GM19099 (cell line): ENCODE data around the gene CERCAM.

ENCODE experiments used
- POLR2A ChIP-seq: IDR thresholded peaks from 3 replicates; pipeline ENCODE4 v1.6.1; 2011; ENCODE audit warnings: low read depth; ENCODE audit not compliant: insufficient read length; ENCODE audit errors: extremely low read depth

The CERCAM gene

GRCh38 chr9:128470560-128470959 is 49.9 kb downstream of the CERCAM start:
- TF ChIP-seq POLR2A, result no peak

GRCh38 chr9:128473104-128473503 is 52.4 kb downstream of the CERCAM start:
- TF ChIP-seq POLR2A, result no peak

- no peak for TF ChIP-seq POLR2A
Measured at GRCh38 chr9:128475867-128476266, 55.2 kb downstream of the CERCAM start.

GRCh38 chr9:128479262-128479661 is 58.6 kb downstream of the CERCAM start:
- TF ChIP-seq POLR2A, result no peak

- TF ChIP-seq POLR2A, result no peak
Measured at GRCh38 chr9:128481561-128481960, 60.9 kb downstream of the CERCAM start.

- TF ChIP-seq POLR2A, result no peak
Measured at GRCh38 chr9:128482186-128482585, 61.5 kb downstream of the CERCAM start.

GRCh38 chr9:128484686-128485413 is 64.2 kb downstream of the CERCAM start:
- TF ChIP-seq POLR2A, result no peak

- TF ChIP-seq POLR2A, result no peak
Measured at GRCh38 chr9:128485414-128485855, 64.8 kb downstream of the CERCAM start.

GRCh38 chr9:128486201-128486600 is 65.5 kb downstream of the CERCAM start:
- TF ChIP-seq POLR2A, result no peak
